ENCODE measurements around the gene CHMP4B.

GRCh38 chr20:33826270-33826897 is 15.2 kb downstream of the CHMP4B start:
- TF ChIP-seq, protein P1, sequence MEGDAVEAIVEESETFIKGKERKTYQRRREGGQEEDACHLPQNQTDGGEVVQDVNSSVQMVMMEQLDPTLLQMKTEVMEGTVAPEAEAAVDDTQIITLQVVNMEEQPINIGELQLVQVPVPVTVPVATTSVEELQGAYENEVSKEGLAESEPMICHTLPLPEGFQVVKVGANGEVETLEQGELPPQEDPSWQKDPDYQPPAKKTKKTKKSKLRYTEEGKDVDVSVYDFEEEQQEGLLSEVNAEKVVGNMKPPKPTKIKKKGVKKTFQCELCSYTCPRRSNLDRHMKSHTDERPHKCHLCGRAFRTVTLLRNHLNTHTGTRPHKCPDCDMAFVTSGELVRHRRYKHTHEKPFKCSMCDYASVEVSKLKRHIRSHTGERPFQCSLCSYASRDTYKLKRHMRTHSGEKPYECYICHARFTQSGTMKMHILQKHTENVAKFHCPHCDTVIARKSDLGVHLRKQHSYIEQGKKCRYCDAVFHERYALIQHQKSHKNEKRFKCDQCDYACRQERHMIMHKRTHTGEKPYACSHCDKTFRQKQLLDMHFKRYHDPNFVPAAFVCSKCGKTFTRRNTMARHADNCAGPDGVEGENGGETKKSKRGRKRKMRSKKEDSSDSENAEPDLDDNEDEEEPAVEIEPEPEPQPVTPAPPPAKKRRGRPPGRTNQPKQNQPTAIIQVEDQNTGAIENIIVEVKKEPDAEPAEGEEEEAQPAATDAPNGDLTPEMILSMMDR (IDR thresholded peaks at IDR 0.05; ENCODE audit: low read depth, low read length), result no peak
- TF ChIP-seq POLR2A (IDR thresholded peaks at IDR 0.05; ENCODE audit: extremely low read depth, insufficient read length), result no peak
- TF ChIP-seq, protein P2, sequence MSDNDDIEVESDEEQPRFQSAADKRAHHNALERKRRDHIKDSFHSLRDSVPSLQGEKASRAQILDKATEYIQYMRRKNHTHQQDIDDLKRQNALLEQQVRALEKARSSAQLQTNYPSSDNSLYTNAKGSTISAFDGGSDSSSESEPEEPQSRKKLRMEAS (IDR thresholded peaks at IDR 0.05; ENCODE audit: low read depth, low read length), result no peak
